Tibial nerve (tissue), 4 donors: ENCODE data around the gene POLR3H.

Experiments used
- EP300 ChIP-seq, 2 donors: sonication (generic); formaldehyde crosslinking; IDR thresholded peaks; one replicate each; pipeline ENCODE4 v1.6.1; 2017; ENCODE audit warnings: antibody characterized with exemption in 2 of 2, mild to moderate bottlenecking in 1 of 2
- POLR2A ChIP-seq, 2 donors: fragments of 450-650 bp; IDR thresholded peaks; one replicate each; pipeline ENCODE4 v1.6.1; 2017; ENCODE audit warnings: antibody characterized with exemption in 2 of 2, mild to moderate bottlenecking in 2 of 2, moderate library complexity in 2 of 2
- TF ChIP-seq, protein P1 (sequence below), 5 experiments: fragments of 200-600 bp in 3 of 5; fragments of 450-650 bp in 2 of 5; sonication (generic) in 3 of 5; IDR thresholded peaks; one replicate each; pipeline ENCODE4 v1.5.1; 2016 to 2019; ENCODE audit warnings: antibody characterized with exemption in 5 of 5, mild to moderate bottlenecking in 3 of 5, moderate library complexity in 2 of 5

DNA sequence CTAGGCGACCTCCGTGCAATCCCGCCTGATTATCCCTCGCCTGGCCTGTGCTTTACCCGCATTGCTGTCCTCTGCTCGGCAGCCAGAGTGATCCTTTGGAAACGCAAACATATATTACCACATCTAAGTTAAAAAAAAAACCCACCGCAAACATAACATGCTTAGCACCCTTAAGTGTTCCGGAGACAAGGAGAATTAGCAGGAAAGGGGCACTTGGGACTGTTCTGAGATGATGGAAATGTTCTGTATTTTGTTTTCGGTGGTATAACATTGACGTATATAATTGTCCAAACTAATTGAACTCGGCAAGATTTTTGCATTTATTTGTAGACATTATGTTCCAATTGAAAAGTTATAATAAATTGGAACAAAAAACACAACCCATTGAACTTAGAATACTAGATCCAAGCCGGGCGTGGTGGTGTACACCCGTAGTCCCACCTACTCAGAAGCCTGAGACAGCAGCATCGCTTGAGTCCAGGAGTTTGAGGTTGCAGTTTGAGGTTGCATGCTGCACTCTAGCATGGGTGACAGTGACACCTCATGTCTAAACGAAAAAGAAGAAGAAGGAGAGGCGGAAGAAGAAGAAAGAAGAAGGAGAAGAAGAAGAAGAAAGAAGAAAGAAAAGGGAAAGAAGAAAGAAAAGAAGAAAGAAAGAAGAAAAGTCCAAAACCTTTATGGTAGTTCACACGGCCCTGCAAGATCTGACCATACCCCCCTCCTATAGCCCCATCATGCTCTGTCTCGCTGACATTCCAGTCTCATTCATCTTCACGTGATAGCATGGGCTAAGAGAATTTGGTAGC, 604 bp upstream of the POLR3H start:
- TF ChIP-seq, protein P1, sequence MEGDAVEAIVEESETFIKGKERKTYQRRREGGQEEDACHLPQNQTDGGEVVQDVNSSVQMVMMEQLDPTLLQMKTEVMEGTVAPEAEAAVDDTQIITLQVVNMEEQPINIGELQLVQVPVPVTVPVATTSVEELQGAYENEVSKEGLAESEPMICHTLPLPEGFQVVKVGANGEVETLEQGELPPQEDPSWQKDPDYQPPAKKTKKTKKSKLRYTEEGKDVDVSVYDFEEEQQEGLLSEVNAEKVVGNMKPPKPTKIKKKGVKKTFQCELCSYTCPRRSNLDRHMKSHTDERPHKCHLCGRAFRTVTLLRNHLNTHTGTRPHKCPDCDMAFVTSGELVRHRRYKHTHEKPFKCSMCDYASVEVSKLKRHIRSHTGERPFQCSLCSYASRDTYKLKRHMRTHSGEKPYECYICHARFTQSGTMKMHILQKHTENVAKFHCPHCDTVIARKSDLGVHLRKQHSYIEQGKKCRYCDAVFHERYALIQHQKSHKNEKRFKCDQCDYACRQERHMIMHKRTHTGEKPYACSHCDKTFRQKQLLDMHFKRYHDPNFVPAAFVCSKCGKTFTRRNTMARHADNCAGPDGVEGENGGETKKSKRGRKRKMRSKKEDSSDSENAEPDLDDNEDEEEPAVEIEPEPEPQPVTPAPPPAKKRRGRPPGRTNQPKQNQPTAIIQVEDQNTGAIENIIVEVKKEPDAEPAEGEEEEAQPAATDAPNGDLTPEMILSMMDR (IDR thresholded peaks at IDR 0.05) = no peak
- TF ChIP-seq POLR2A (IDR thresholded peaks at IDR 0.05) = no peak
- TF ChIP-seq EP300 (IDR thresholded peaks at IDR 0.05) = peak; percentile 13 to 47
